SK-N-MC (cell line): ENCODE measurements around the gene COL9A1.
"Not testable (repeated sequence)": the region's sequence is repeated elsewhere in the genome, so short reads cannot be mapped to it uniquely, and the experiment has no call there.

ENCODE experiments used
- EZH2 ChIP-seq: fragments of 200-600 bp; sonication (generic); IDR thresholded peaks from one replicate; pipeline ENCODE4 v1.6.1; 2017; ENCODE audit warnings: antibody characterized with exemption
- POLR2AphosphoS5 ChIP-seq: IDR thresholded peaks from 2 replicates; pipeline ENCODE4 v1.6.1; 2012; ENCODE audit warnings: mild to moderate bottlenecking, low read depth, low read length, borderline replicate concordance

DNA sequence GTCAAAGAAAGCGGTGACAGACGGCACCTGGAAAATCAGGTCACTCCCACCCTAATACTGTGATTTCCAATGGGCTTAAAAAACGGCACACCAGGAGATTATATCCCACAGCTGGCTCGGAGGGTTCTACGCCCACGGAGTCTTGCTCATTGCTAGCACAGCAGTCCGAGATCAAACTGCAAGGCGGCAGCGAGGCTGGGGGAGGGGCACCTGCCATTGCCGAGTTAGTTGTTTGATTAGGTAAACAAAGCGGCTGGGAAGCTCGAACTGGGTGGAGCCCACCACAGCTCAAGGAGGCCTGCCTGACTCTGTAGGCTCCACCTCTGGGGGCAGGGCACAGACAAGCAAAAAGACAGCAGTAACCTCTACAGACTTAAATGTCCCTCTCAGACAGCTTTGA, 14.9 kb upstream of the COL9A1 start:
- not testable (repeated sequence) for TF ChIP-seq EZH2, POLR2AphosphoS5
